Vagina (tissue), 2 donors: ENCODE measurements around the gene HMX1.

Experiments used
- CTCF ChIP-seq, 3 experiments: fragments of 450-650 bp in 2 of 3; fragments of 200-600 bp in 1 of 3; sonication (generic) in 1 of 3; IDR thresholded peaks; one replicate each; pipeline ENCODE4 v1.5.1; 2017 to 2019; ENCODE audit warnings: antibody characterized with exemption in 3 of 3, mild to moderate bottlenecking in 2 of 3, moderate library complexity in 2 of 3
- POLR2A ChIP-seq, 2 donors: fragments of 450-650 bp; IDR thresholded peaks; one replicate each; pipeline ENCODE4 v1.6.1; 2017; ENCODE audit warnings: antibody characterized with exemption in 2 of 2, mild to moderate bottlenecking in 2 of 2, moderate library complexity in 2 of 2

- TF ChIP-seq CTCF (IDR thresholded peaks at IDR 0.05) (peak; percentile 27 to 65 (median 41)), POLR2A (IDR thresholded peaks at IDR 0.05) (no peak)
Measured at GRCh38 chr4:8917868-8918783, 46.5 kb upstream of the HMX1 start.
